ENCODE data around the gene CSDE1.

DNA sequence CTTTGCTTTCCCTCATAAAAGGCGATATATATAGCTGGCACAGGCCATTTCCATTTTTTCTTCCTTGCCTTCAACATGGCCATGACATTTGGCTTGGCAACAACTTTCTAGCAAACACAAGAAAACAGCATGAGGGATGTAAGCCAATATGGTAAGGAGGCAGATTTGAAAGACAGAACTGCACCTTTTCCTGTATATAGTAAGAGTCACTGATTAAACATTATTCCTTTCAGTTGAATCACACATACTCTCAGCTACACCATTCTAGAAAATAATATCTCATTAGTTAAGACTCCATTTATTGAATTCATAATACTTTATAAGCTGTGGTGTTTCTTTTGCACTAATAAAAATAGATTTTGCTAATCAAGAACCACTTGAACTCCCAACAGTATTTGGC lies 13.2 kb upstream of the CSDE1 start:
- TF ChIP-seq, protein P1, sequence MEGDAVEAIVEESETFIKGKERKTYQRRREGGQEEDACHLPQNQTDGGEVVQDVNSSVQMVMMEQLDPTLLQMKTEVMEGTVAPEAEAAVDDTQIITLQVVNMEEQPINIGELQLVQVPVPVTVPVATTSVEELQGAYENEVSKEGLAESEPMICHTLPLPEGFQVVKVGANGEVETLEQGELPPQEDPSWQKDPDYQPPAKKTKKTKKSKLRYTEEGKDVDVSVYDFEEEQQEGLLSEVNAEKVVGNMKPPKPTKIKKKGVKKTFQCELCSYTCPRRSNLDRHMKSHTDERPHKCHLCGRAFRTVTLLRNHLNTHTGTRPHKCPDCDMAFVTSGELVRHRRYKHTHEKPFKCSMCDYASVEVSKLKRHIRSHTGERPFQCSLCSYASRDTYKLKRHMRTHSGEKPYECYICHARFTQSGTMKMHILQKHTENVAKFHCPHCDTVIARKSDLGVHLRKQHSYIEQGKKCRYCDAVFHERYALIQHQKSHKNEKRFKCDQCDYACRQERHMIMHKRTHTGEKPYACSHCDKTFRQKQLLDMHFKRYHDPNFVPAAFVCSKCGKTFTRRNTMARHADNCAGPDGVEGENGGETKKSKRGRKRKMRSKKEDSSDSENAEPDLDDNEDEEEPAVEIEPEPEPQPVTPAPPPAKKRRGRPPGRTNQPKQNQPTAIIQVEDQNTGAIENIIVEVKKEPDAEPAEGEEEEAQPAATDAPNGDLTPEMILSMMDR (IDR thresholded peaks at IDR 0.05; ENCODE audit: low read depth, low read length, poor library complexity, severe bottlenecking), result no peak
- TF ChIP-seq EZH2phosphoT487 (IDR thresholded peaks at IDR 0.05; ENCODE audit: borderline replicate concordance, low read length), result no peak
